Activated CD4-positive, alpha-beta T cell treated with anti-CD3 and anti-CD28 coated beads, Interleukin-2, amount 10 ng/mL, durations not matched to agents 7 days and 5 days (primary cell): Measurements from ENCODE around the gene KCNIP4. TPM values are rescaled to one million over a fixed set of nuclear protein-coding genes. Genes with fewer than 3 reads are reported as not detected.

Source experiments
- CTCF ChIA-PET: fragments of 350-600 bp; sonication (Branson Sonifier 250); formaldehyde crosslinking; loops from one replicate; lab custom pipeline; 2021; ENCODE audit warnings: antibody characterized with exemption; lab: Charles Lee
- POLR2A ChIA-PET: fragments of 350-600 bp; sonication (Branson Sonifier 250); formaldehyde crosslinking; loops from one replicate; lab custom pipeline; 2021; ENCODE audit warnings: antibody characterized with exemption; lab: Charles Lee
- DNase-seq: peaks from one replicate; pipeline ENCODE4 v3.0.0-alpha.2; 2020
- H3K27ac Mint-ChIP-seq: one replicate; pipeline ENCODE4 v1.8.0; 2021; ENCODE audit warnings: mild to moderate bottlenecking, moderate library complexity, mixed read lengths
- H3K27me3 Mint-ChIP-seq: one replicate; pipeline ENCODE4 v1.8.0; 2021; ENCODE audit warnings: mixed read lengths
- H3K36me3 Mint-ChIP-seq: one replicate; pipeline ENCODE4 v1.8.0; 2021; ENCODE audit warnings: low read depth, mixed read lengths
- H3K4me1 Mint-ChIP-seq: one replicate; pipeline ENCODE4 v1.8.0; 2021; ENCODE audit warnings: mixed read lengths
- H3K4me3 Mint-ChIP-seq: one replicate; pipeline ENCODE4 v1.8.0; 2021; ENCODE audit warnings: mild to moderate bottlenecking, moderate library complexity, mixed read lengths
- H3K9me3 Mint-ChIP-seq: one replicate; pipeline ENCODE4 v1.8.0; 2021; ENCODE audit warnings: mixed read lengths
- total RNA-seq, 2 experiments: library from RNA; stranded (reverse); gene quantifications; one replicate each; pipeline ENCODE4 v1.2.3, GENCODE V29; 2021

KCNIP4 gene
- total RNA-seq, 2 experiments from 2014 or later: not detected

DNA sequence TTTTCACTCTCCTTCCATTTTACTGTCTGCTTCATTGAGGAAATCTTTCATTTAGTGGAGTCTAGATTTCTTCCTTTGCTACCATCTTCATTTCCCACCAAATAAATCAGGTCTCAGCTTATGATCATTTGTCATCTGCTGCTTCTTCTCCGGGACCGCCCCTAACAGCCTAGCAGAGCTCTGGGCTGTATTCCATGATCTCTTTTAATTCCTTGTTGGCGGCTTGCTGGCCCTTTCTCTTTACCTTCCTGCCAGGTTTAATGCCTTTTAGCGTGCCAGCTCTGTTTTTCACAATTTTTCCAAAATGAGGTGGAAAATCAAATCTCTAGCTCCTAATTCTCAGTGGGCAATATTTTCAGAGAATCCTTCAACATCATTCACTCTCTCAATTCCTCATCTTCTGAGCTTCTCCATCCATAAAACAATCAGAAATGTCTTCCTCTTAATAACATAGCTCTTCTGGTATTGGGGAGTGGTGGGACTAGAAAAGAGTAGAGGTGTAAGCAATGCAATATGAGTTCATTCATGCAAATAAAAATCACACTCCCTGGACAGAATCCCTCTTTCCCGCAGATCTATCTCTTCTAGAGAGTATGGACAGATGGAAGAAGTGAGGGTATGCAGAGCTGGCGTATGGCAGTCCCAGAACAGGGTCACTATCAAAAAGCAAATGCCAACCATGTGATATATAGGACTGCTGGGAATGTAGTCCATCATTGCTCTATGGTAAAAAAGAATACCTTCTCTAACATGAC is 491.3 kb downstream of the KCNIP4 start:
- ChIA-PET POLR2A (no interaction called here), CTCF (no interaction called here)
- no peak overlapping the region for H3K4me3 Mint-ChIP-seq
- H3K4me1 Mint-ChIP-seq: no peaks in the 10 kb centered on the region
- H3K27ac Mint-ChIP-seq: no peak overlapping the region
- no peaks in the 10 kb centered on the region for H3K36me3 Mint-ChIP-seq
- DNase-seq: no peak
- H3K27me3 Mint-ChIP-seq: no peaks in the 10 kb centered on the region
- H3K9me3 Mint-ChIP-seq: no peaks in the 10 kb centered on the region

- Mint-ChIP-seq H3K27me3 (no peaks in the 10 kb centered on the region), H3K9me3 (no peaks in the 10 kb centered on the region), H3K27ac (no peak overlapping the region), H3K36me3 (no peaks in the 10 kb centered on the region), H3K4me3 (no peak overlapping the region), H3K4me1 (no peaks in the 10 kb centered on the region)
- DNase-seq: no peak
- CTCF ChIA-PET: interaction anchor here (1.3 kb wide), 1 partner anchor 12 kb away, joined by 3 read pairs; no protein-coding TSS in a partner anchor
- POLR2A ChIA-PET: no interaction called here
Observed at GRCh38 chr4:21454831-21455230, 493.7 kb downstream of the KCNIP4 start.

DNA sequence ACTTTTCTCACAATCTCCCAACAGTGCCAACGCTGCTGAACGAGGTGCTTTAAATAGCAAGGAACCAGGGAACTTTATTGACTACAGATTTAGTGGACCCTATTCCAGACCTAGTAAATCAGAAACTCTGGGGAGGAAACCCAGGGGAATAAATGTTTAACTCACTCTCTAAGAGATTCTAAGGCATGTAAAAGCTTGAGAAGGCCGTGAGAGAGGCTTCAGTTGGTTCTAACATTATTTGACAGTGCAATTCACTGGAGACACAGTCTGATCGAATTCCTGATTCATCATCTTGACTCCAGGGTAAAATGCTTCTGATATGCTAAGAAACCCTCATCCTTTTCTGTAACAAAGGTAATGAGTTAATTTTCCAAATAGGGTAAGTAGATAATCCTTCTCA is 494.4 kb downstream of the KCNIP4 start:
- H3K36me3 Mint-ChIP-seq: no peaks in the 10 kb centered on the region

DNA sequence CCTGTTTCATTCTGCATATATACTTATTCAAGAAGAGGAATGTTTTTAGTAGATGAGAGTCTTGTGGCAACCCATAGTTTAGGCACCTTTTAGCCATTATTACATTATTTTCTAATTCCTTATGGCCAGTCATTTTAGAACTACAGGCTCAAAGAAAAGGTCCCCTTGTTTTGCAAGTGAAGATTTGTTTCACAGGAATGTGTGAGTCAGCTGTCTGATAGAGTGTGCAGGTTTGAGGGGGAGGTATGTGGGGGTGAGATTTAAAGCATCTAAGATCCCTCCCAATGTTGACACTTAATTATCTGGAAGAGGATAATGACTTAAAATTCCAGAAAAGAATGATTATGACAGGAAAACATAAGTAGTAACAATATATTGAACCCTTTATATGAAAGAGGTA is 495.6 kb downstream of the KCNIP4 start:
- CTCF ChIA-PET: no interaction called here

More for the DNA sequence above, 494.4 kb downstream of the KCNIP4 start:
- no peak overlapping the region for H3K4me3 Mint-ChIP-seq
- H3K27ac Mint-ChIP-seq: no peak overlapping the region
- no peaks in the 10 kb centered on the region for H3K9me3 Mint-ChIP-seq
- H3K27me3 Mint-ChIP-seq: no peaks in the 10 kb centered on the region
- ChIA-PET CTCF (interaction anchor here (1.3 kb wide), 1 partner anchor 11 kb away, joined by 3 read pairs; no protein-coding TSS in a partner anchor), POLR2A (no interaction called here)
- H3K4me1 Mint-ChIP-seq: no peaks in the 10 kb centered on the region
- DNase-seq: no peak

GRCh38 chr4:21451032-21451431 is 497.5 kb downstream of the KCNIP4 start:
- Mint-ChIP-seq H3K4me1 (no peaks in the 10 kb centered on the region), H3K27me3 (no peaks in the 10 kb centered on the region), H3K9me3 (no peaks in the 10 kb centered on the region), H3K36me3 (no peaks in the 10 kb centered on the region), H3K27ac (no peak overlapping the region), H3K4me3 (no peak overlapping the region)
- DNase-seq: no peak
- POLR2A ChIA-PET: no interaction called here
- CTCF ChIA-PET: no interaction called here

More for the DNA sequence above, 495.6 kb downstream of the KCNIP4 start:
- no peak for DNase-seq
- Mint-ChIP-seq H3K27ac (no peak overlapping the region), H3K9me3 (no peaks in the 10 kb centered on the region), H3K27me3 (no peaks in the 10 kb centered on the region), H3K4me3 (no peak overlapping the region), H3K36me3 (no peaks in the 10 kb centered on the region), H3K4me1 (no peaks in the 10 kb centered on the region)
- POLR2A ChIA-PET: no interaction called here

DNA sequence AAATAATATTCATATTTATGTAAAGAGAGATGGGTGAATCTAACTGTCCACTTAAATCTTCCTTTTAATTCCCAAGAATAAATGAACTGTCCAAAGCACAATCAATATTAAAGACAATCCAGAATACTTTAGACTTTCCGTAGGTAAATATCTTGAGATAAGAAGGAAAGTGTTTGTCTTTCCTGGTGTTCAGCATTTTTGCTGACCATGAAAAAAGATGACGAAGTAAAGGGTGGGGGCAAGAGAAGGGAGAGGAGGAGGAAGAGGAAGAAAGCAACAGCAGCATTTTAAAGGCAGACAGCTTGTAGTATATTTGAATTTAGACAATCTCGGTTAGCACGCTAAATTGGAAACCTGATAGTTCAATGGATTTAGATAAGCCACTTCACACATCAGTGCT is 498.2 kb downstream of the KCNIP4 start:
- H3K36me3 Mint-ChIP-seq: no peaks in the 10 kb centered on the region
- H3K4me1 Mint-ChIP-seq: no peaks in the 10 kb centered on the region
- DNase-seq: no peak
- no peak overlapping the region for H3K27ac Mint-ChIP-seq
- CTCF ChIA-PET: no interaction called here
- POLR2A ChIA-PET: no interaction called here
- H3K9me3 Mint-ChIP-seq: no peaks in the 10 kb centered on the region
- no peak overlapping the region for H3K4me3 Mint-ChIP-seq
- H3K27me3 Mint-ChIP-seq: no peaks in the 10 kb centered on the region

GRCh38 chr4:21447301-21448054 is 501.1 kb downstream of the KCNIP4 start:
- H3K27ac Mint-ChIP-seq: no peak overlapping the region

GRCh38 chr4:21420166-21420565 is 528.4 kb downstream of the KCNIP4 start:
- H3K4me1 Mint-ChIP-seq: no peaks in the 10 kb centered on the region
- no peaks in the 10 kb centered on the region for H3K36me3 Mint-ChIP-seq
- H3K27me3 Mint-ChIP-seq: no peaks in the 10 kb centered on the region
- DNase-seq: no peak
- no peaks in the 10 kb centered on the region for H3K9me3 Mint-ChIP-seq
- POLR2A ChIA-PET: no interaction called here
- no peak overlapping the region for H3K4me3 Mint-ChIP-seq
- H3K27ac Mint-ChIP-seq: no peak overlapping the region
- CTCF ChIA-PET: no interaction called here

More at GRCh38 chr4:21447301-21448054, 501.1 kb downstream of the KCNIP4 start:
- Mint-ChIP-seq H3K4me3 (no peak overlapping the region), H3K9me3 (no peaks in the 10 kb centered on the region), H3K36me3 (no peaks in the 10 kb centered on the region), H3K4me1 (no peaks in the 10 kb centered on the region), H3K27me3 (no peaks in the 10 kb centered on the region)
- CTCF ChIA-PET: no interaction called here
- no peak for DNase-seq
- POLR2A ChIA-PET: no interaction called here

- Mint-ChIP-seq H3K4me3 (no peak overlapping the region), H3K4me1 (no peaks in the 10 kb centered on the region), H3K27ac (no peak overlapping the region), H3K9me3 (no peaks in the 10 kb centered on the region), H3K27me3 (no peaks in the 10 kb centered on the region), H3K36me3 (no peaks in the 10 kb centered on the region)
- ChIA-PET CTCF (no interaction called here), POLR2A (no interaction called here)
- DNase-seq: no peak
Observed at GRCh38 chr4:21415728-21416127, 532.8 kb downstream of the KCNIP4 start.

GRCh38 chr4:21413807-21414370 is 534.7 kb downstream of the KCNIP4 start:
- ChIA-PET CTCF (no interaction called here), POLR2A (no interaction called here)

GRCh38 chr4:21411086-21411485 is 537.5 kb downstream of the KCNIP4 start:
- no peak for DNase-seq
- ChIA-PET CTCF (no interaction called here), POLR2A (no interaction called here)
- peaks cover 2% of the 10 kb centered on the region for H3K9me3 Mint-ChIP-seq
- H3K4me3 Mint-ChIP-seq: no peak overlapping the region
- no peaks in the 10 kb centered on the region for H3K36me3 Mint-ChIP-seq
- no peak overlapping the region for H3K27ac Mint-ChIP-seq
- H3K27me3 Mint-ChIP-seq: no peaks in the 10 kb centered on the region
- no peaks in the 10 kb centered on the region for H3K4me1 Mint-ChIP-seq

More at GRCh38 chr4:21413807-21414370, 534.7 kb downstream of the KCNIP4 start:
- Mint-ChIP-seq H3K4me3 (no peak overlapping the region), H3K4me1 (no peaks in the 10 kb centered on the region), H3K36me3 (no peaks in the 10 kb centered on the region), H3K27me3 (no peaks in the 10 kb centered on the region), H3K9me3 (peaks cover 2% of the 10 kb centered on the region), H3K27ac (no peak overlapping the region)
- no peak for DNase-seq

GRCh38 chr4:21410372-21410771 is 538.2 kb downstream of the KCNIP4 start:
- H3K36me3 Mint-ChIP-seq: no peaks in the 10 kb centered on the region

DNA sequence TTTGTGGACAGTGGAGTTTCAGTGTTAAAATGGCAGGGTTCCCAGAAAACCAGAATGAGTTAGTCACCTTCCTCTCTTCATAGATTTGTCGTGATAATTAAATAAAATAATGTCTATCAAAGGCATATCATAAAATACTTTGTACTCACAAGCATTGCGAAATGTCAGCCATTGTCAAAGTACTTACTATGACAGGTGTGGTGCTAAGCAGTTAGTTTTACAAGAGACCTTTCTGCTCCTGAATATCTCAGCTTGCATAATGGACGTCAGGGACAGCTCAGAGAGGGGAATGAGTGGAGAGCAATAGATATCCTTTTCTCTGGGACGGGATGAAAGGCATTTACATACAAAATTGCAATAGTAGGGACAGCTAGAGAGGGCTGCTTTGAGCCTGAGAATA is 560.9 kb downstream of the KCNIP4 start:
- CTCF ChIA-PET: no interaction called here

More at GRCh38 chr4:21410372-21410771, 538.2 kb downstream of the KCNIP4 start:
- Mint-ChIP-seq H3K9me3 (peaks cover 2% of the 10 kb centered on the region), H3K27ac (no peak overlapping the region), H3K4me3 (no peak overlapping the region), H3K4me1 (no peaks in the 10 kb centered on the region), H3K27me3 (no peaks in the 10 kb centered on the region)
- DNase-seq: no peak
- ChIA-PET POLR2A (no interaction called here), CTCF (no interaction called here)

More for the DNA sequence above, 560.9 kb downstream of the KCNIP4 start:
- Mint-ChIP-seq H3K9me3 (peaks cover 1% of the 10 kb centered on the region), H3K27me3 (no peaks in the 10 kb centered on the region), H3K36me3 (no peaks in the 10 kb centered on the region), H3K4me1 (no peaks in the 10 kb centered on the region), H3K4me3 (no peak overlapping the region), H3K27ac (no peak overlapping the region)
- POLR2A ChIA-PET: no interaction called here
- no peak for DNase-seq
